GM21447 (cell line): ENCODE measurements around the gene PTGFRN.

Source experiments
- ATAC-seq: cut with Tn5 transposase; IDR thresholded peaks from one replicate; pipeline ENCODE4 v1.9.1; 2021; ENCODE audit not compliant: unreplicated experiment

The PTGFRN gene

DNA sequence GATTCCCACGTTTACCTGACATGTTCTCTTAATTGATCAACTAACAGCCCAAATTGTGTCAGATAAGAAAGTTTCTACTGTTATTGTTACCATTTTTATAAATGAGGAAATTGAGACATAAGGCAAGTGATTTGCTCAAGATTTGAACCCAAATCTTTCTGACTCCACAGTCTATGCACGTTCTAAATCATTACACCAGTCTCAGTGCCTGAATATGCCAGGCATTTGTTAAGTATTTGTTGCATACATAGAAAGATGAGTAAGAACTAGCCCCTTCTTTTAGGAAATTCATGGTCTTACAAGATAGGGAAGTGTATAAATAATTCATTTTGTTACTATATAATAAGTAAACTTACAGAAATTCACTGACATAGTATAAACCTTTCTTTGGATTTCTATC, 84.7 kb downstream of the PTGFRN start:
- no peak for ATAC-seq

GRCh38 chr1:116997066-116997465, 87.3 kb downstream of the PTGFRN start:
- ATAC-seq: no peak

DNA sequence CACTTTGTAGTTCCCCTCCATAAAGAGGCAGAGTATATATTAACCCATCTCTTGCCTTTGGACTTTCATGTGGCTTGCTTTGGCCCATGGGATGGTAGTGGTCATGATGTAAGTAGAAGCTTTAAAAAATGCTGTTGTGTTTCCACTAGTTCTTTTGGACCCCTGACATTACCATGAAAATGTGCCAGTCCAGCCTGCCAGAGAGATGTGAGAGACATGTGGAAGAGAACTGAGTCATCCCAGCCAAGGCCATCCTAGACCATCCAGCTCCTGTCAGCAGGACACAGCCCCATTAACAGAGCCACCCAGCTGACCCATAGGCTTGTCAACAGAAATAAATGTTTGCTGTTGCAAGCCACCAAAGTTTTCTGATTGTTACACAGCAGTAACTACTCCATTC, 87.9 kb downstream of the PTGFRN start:
- ATAC-seq: no peak

DNA sequence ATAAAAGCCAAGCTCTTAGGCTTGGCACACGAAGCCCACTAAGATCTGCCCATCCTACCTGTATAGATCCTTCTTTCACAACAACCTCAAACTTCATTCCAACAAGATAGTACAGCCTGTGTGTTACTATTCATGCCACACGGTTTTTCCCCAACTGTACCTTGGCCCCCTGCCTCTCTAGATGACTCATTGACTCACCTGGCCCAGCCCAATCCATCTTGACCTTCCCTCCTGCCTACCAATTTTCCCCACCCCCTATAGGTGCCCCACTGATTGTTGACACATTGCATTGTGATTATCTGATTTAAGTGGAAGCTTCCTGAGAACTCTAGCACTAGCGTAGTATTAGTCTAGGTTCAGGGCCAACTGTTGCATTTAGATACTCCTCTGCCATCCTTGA, 89.9 kb downstream of the PTGFRN start:
- no peak for ATAC-seq

DNA sequence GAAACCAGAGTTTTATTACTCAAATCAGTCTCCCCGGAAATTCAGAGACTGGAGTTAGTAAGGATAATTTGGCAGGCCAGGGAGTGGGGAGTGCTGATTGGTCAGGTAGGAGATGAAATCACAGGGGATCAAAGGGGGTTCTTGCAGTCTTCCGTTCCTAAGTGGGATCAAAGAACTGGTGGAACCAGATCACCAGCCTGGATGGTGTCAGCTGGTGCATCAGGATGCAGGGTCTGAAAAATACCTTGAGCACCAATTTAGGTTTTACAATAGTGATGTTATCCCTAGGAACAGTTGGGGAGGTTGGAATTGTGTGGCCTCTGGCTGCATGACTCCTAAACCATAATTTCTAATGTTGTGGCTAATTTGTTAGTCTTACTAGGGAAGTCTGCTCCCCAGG, 90.4 kb downstream of the PTGFRN start:
- no peak for ATAC-seq

GRCh38 chr1:117001254-117001927, 91.7 kb downstream of the PTGFRN start, which contains the start of gene CD101:
Gene CD101, plus strand, starts transcription at chr1:117001760. Its CDS starts 58 bp downstream, at chr1:117001818.
- peak; percentile 89 for ATAC-seq

DNA sequence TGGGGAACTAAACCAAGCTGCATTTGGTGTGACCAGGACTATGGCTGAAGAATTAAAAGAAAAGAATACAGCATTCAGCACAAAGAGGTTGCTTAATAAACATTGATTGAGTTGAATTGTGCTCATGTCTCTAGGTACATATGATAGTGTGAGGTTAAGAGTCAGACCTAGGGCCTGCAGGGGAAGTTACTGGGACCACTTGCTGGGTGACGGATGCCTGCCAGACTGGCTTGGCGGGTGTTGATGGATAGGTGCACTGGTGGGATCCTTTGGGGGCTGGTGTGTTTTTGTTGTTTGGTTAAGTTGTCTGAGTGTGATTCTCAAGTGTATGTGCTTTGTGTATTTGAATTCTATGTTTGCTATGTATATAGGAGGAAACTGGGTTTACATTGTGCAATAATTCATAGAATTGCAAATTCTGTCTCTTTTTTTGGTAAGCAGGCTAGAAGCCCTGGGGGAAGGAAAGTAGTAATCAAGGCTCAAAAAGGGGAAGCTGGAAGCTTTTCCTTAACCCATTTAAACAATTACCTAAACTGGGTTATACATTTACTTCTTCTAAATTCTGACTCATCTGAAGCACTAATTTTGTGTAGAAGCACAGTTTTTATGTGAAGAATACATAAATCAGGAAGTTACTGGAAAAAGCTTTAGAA, 93.6 kb downstream of the PTGFRN start:
- no peak for ATAC-seq

DNA sequence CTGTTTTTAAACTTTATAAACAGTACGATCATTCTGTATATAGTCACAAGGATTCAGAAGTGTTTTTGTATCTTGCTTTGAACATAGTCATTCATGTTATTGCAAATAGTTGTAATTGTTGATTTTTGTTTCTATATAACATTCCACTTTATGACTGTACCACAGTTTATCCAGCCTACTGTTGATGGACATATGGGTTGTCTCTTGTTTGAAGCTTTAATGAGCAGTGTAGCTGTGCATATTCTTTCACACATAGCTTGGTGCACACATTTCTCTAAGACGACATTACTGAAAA, 98.0 kb downstream of the PTGFRN start:
- no peak for ATAC-seq

GRCh38 chr1:117008656-117009055, 98.9 kb downstream of the PTGFRN start:
- ATAC-seq: no peak

- no peak for ATAC-seq
Observed at GRCh38 chr1:117009132-117009531, 99.4 kb downstream of the PTGFRN start.

DNA sequence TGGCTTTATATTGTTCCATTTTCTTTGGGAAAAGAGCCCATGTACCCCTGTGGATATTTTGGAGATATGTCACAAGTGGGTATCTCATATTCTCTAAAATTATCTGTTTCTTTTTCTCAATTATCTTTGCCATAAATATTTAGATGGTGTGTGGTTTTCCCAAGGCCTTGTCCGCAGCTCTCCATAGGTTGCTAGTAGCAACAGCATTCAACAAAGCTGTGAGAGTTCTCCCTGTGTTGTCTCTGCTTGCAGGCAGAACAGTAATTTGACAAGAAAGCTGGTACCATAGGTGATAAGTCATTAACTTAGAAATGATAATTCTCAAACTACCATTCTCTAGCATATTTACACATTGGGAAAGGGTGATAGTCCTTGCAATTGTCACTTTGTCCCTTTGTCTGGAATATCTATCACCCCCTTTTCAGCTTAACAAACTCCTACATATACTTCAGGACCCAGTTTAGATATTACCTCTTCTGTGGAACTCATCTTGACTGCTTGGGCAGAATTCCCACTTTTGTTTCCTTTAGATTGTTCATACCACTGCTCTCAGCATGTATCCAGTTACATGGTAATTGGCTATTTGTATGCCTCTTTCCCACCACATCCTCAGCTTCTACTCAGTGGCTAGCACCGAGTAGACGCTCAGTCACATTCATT, 100.7 kb downstream of the PTGFRN start:
- ATAC-seq: no peak

GRCh38 chr1:117011334-117011733, 101.6 kb downstream of the PTGFRN start:
- no peak for ATAC-seq

GRCh38 chr1:117013309-117013858, 103.7 kb downstream of the PTGFRN start:
- no peak for ATAC-seq

DNA sequence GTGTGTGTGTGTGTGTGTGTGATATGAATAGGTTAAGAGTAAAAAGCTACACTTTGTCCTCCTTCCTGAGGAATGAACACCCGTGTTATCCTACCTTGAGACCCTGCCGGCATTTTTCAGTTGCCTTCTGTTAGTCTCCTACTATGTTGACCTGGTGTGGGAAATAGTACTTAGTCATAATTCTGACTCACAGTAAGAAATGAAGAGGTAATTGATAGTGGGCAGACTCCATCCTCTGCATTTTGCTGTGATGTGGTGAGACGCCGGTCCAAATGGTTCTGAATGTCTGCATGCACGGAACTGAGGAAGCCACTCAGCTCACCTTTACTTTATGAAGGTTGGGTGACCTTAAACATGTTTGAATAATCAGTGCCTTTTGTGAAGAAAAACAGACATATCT, 104.5 kb downstream of the PTGFRN start:
- ATAC-seq: no peak

DNA sequence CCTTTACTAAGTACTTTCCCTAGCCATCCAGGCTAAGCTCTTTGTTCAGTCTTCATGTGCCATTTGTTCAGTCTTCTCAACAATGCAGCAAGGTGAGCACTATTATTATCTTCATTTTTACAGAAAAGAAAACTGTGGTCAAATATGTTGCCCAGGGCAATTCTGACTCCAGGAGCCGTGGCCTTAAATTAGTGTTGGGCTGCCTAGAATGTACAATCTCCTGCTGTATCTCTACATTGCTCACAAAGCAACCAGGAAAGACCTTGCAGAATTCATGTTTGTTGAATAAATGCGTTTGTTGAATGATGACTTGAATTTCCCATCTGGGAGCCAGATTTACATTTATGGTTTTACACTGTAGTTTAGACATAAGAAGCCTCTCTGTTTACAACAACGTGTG, 106.0 kb downstream of the PTGFRN start:
- no peak for ATAC-seq

DNA sequence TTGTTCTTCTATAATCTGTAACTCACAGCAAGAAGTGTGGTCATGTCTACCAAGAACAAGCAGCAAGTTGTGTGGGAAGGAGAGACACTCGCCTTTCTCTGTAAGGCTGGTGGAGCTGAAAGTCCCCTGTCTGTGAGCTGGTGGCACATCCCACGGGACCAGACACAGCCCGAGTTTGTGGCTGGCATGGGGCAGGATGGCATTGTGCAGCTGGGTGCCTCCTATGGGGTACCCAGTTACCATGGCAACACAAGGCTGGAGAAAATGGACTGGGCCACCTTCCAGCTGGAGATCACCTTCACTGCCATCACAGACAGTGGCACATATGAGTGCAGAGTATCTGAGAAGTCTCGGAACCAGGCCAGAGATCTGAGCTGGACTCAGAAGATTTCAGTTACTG, 107.3 kb downstream of the PTGFRN start:
- ATAC-seq: no peak

DNA sequence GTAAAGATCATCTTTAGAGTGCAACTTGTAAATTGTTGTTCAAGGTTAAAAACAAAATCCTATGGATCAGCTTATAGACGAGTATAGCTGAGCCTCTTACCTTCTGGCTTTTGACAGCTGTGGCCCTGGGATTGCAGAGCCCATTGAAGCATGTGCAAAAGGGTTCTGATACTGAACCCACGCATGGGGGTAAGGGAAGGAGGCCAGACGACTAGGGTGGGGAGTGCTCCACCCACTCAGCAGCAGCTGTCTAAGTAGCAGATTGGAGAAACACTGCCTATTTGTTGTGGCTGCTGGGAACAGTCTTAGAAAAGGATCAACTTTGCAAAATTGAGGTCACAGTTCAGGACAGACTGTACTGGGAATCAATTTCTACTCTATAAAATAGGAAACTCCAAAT, 107.9 kb downstream of the PTGFRN start:
- ATAC-seq: no peak

DNA sequence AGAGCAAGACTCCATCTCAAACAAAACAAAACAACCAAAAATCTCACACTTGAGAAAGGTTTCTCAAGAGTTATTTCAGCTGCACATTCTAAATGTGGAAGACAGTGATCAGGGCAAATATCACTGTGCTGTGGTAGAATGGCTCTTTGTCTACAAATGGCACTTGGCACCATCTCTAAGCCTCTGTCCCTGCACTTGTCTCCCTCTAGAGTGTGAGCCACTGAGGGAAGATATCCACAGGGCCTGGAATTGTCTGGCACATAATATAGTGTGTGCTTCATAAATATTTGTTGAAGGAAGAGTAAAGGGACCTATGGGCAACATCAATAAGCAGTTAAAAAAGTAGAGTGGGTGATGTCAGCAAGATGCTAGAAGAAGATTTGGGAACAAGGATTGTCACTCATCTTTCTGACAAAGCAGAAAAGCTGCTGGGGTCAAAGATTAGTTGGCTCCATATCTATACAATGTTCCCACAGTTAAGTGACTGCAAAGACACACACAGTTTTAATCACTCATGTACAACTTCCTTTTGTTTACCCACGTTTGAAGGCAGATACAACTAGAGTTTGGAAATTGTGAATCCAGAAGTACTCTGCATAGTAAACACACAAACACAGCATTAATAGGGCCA, 110.9 kb downstream of the PTGFRN start:
- no peak for ATAC-seq

DNA sequence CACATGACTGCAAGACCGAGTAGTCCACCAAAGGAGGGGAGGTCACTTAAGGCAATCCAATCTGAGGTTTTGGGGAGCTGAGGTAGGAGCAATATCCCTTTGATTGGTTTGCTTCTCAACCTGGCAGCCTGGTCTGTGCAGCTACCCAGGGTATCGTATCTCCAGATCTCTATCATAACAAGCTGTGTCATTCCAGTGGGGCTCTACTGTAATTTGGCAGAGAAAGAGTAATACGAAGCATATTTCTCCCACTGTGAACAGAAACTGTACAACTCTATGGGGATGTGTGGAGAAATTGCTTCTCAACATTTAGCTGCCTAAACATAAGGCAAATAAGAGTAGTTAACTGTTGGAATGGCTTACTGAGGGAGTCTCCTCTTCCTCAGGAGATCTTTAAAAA, 112.4 kb downstream of the PTGFRN start:
- no peak for ATAC-seq

- ATAC-seq: no peak
Observed at GRCh38 chr1:117025568-117025967, 115.9 kb downstream of the PTGFRN start.

- no peak for ATAC-seq
Observed at GRCh38 chr1:117026361-117026760, 116.6 kb downstream of the PTGFRN start.

DNA sequence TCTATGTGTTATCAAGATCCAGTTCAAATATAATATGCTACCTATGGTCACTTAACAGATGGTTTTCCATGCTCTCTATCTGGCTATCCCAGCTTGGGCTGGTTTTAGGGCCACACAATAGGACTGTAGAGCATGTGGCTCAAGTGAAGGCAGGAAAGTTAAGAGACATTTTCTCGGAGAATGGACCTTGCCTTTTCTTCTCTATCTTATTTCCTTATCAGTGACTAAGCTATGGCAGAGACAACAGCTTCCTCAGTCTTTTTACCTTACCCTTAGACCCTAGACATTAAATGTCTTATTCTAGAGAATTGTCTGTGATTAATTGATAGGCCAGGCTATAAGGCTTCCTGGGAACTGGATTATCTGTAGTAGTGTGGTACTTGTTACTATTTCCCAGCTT, 120.0 kb downstream of the PTGFRN start:
- no peak for ATAC-seq
